Endothelial cell (in vitro differentiated cells): ENCODE measurements around the gene TREML4. TPM values are rescaled to one million over a fixed set of nuclear protein-coding genes. Genes with fewer than 3 reads are reported as not detected.

Source experiments
- DNase-seq: peaks from one replicate; pipeline ENCODE4 v3.0.0; 2021; ENCODE audit warnings: low spot score
- H3K27ac Mint-ChIP-seq: one replicate; pipeline ENCODE4 v1.8.0; 2021; ENCODE audit warnings: mixed read lengths, inconsistent platforms; ENCODE audit not compliant: unreplicated experiment
- H3K27me3 Mint-ChIP-seq: one replicate; pipeline ENCODE4 v1.8.0; 2021; ENCODE audit warnings: mild to moderate bottlenecking, moderate library complexity, mixed read lengths, inconsistent platforms; ENCODE audit not compliant: unreplicated experiment
- H3K36me3 Mint-ChIP-seq: one replicate; pipeline ENCODE4 v1.8.0; 2021; ENCODE audit warnings: mild to moderate bottlenecking, low read depth, mixed read lengths, inconsistent platforms; ENCODE audit not compliant: unreplicated experiment
- H3K4me1 Mint-ChIP-seq: one replicate; pipeline ENCODE4 v1.8.0; 2021; ENCODE audit warnings: mild to moderate bottlenecking, mixed read lengths, inconsistent platforms; ENCODE audit not compliant: unreplicated experiment
- H3K4me3 Mint-ChIP-seq: one replicate; pipeline ENCODE4 v1.8.0; 2021; ENCODE audit warnings: mild to moderate bottlenecking, mixed read lengths, inconsistent platforms; ENCODE audit not compliant: unreplicated experiment
- H3K9me3 Mint-ChIP-seq: one replicate; pipeline ENCODE4 v1.8.0; 2021; ENCODE audit warnings: mixed read lengths, inconsistent platforms; ENCODE audit not compliant: unreplicated experiment
- CTCF ChIP-seq: fragments of 200-600 bp; sonication (generic); IDR thresholded peaks from one replicate; pipeline ENCODE4 v1.5.0; 2021; ENCODE audit warnings: antibody characterized with exemption; ENCODE audit not compliant: unreplicated experiment
- total RNA-seq: library from RNA; stranded (reverse); fragmentation: NEBNext Ultra II Directional; extraction: Animal tissue kit (Norgen Biotek cat#: 25700); gene quantifications from one replicate; pipeline ENCODE4 v1.2.1, GENCODE V29; 2021; ENCODE audit not compliant: unreplicated experiment

TREML4 gene
- total RNA-seq, 1 donor from 2014 or later, result 0.15 TPM

GRCh38 chr6:41215777-41216176 is 12.4 kb upstream of the TREML4 start:
- H3K9me3 Mint-ChIP-seq, result peaks cover 14% of the 10 kb centered on the region
- no peaks in the 10 kb centered on the region for H3K4me1 Mint-ChIP-seq
- H3K4me3 Mint-ChIP-seq, result no peak overlapping the region
- H3K27ac Mint-ChIP-seq, result no peak overlapping the region
- no peak for DNase-seq
- TF ChIP-seq CTCF, result no peak
- peaks cover 16% of the 10 kb centered on the region for H3K36me3 Mint-ChIP-seq
- H3K27me3 Mint-ChIP-seq, result no peaks in the 10 kb centered on the region

GRCh38 chr6:41216616-41217015 is 11.5 kb upstream of the TREML4 start:
- H3K4me1 Mint-ChIP-seq, result no peaks in the 10 kb centered on the region
- DNase-seq, result no peak
- H3K9me3 Mint-ChIP-seq, result peaks cover 14% of the 10 kb centered on the region
- H3K27ac Mint-ChIP-seq, result no peak overlapping the region
- H3K4me3 Mint-ChIP-seq, result no peak overlapping the region
- H3K36me3 Mint-ChIP-seq, result peaks cover 16% of the 10 kb centered on the region
- no peak for TF ChIP-seq CTCF
- H3K27me3 Mint-ChIP-seq, result no peaks in the 10 kb centered on the region

- H3K4me3 Mint-ChIP-seq, result no peak overlapping the region
- peaks cover 7% of the 10 kb centered on the region for H3K27me3 Mint-ChIP-seq
Observed at GRCh38 chr6:41222045-41222444, 6.1 kb upstream of the TREML4 start.

GRCh38 chr6:41222513-41222912 is 5.6 kb upstream of the TREML4 start:
- H3K27ac Mint-ChIP-seq, result no peak overlapping the region
- DNase-seq, result no peak
- peaks cover 5% of the 10 kb centered on the region for H3K4me1 Mint-ChIP-seq
- peaks cover 8% of the 10 kb centered on the region for H3K27me3 Mint-ChIP-seq
- H3K4me3 Mint-ChIP-seq, result no peak overlapping the region
- no peak for TF ChIP-seq CTCF
- H3K36me3 Mint-ChIP-seq, result no peaks in the 10 kb centered on the region
- no peaks in the 10 kb centered on the region for H3K9me3 Mint-ChIP-seq

More at GRCh38 chr6:41222045-41222444, 6.1 kb upstream of the TREML4 start:
- no peak for TF ChIP-seq CTCF
- peaks cover 3% of the 10 kb centered on the region for H3K36me3 Mint-ChIP-seq
- no peaks in the 10 kb centered on the region for H3K9me3 Mint-ChIP-seq
- H3K4me1 Mint-ChIP-seq, result peaks cover 5% of the 10 kb centered on the region
- no peak for DNase-seq
- H3K27ac Mint-ChIP-seq, result no peak overlapping the region

GRCh38 chr6:41224800-41225199 is 3.3 kb upstream of the TREML4 start:
- DNase-seq, result no peak
- no peak overlapping the region for H3K4me3 Mint-ChIP-seq
- H3K4me1 Mint-ChIP-seq, result peaks cover 5% of the 10 kb centered on the region
- TF ChIP-seq CTCF, result no peak
- peaks cover 9% of the 10 kb centered on the region for H3K27me3 Mint-ChIP-seq
- no peaks in the 10 kb centered on the region for H3K36me3 Mint-ChIP-seq
- no peaks in the 10 kb centered on the region for H3K9me3 Mint-ChIP-seq
- H3K27ac Mint-ChIP-seq, result no peak overlapping the region
